GM21423 (cell line): ENCODE results near the gene GPX8.

Source experiments
- ATAC-seq: cut with Tn5 transposase; IDR thresholded peaks from one replicate; pipeline ENCODE4 v1.9.1; 2021; ENCODE audit warnings: mild to moderate bottlenecking, moderate library complexity; ENCODE audit not compliant: unreplicated experiment

Gene GPX8, protein sequence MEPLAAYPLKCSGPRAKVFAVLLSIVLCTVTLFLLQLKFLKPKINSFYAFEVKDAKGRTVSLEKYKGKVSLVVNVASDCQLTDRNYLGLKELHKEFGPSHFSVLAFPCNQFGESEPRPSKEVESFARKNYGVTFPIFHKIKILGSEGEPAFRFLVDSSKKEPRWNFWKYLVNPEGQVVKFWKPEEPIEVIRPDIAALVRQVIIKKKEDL

DNA sequence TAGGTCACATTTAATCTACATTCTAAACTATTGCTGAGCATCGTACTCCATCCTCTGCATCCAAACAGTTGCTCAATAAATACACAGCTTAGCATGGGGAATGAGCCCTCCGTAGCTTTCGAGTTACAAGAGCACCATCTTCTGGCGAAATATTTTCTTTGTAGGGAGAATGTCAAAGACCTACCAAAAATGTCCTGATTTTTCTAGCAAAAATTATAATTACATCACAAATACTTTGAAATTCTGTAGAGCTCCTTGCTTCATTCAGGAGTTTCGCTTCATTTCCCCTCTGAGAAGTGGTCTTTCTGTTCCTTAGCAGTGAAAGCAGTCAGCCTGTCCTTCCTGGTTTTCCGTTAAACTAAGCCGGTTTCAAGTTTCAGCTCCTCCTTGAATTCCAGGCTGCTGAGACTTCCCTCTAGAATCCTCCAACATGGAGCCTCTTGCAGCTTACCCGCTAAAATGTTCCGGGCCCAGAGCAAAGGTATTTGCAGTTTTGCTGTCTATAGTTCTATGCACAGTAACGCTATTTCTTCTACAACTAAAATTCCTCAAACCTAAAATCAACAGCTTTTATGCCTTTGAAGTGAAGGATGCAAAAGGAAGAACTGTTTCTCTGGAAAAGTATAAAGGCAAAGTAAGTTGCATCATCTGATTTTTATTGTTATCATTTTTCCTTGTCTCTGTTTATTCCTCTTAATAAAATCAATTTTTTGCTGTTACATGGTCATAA is at the start of gene GPX8:
GPX8 (plus strand) TSS at position 409 of the 730 bp plus-strand sequence; CDS start at position 431, 22 bp downstream.
- no peak for ATAC-seq

DNA sequence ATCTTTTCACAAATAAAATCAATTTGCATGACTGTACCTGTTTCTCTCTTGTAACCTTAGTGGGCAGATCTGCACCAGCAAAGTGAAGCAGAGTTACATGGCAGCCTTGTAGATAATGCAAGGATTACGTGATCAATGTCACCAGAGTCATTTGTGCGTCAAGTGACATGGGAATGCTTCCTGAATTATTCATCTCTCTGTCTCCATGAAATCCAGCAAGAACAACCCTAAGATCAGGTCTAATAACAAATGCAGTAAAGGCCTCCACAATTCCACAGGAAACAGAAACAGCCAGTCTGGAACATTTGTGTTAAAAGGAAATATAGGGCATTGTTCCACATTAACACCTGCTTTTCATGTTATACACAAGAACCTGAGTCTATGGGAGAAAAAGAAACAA is 49.8 kb upstream of the GPX8 start:
- no peak for ATAC-seq

DNA sequence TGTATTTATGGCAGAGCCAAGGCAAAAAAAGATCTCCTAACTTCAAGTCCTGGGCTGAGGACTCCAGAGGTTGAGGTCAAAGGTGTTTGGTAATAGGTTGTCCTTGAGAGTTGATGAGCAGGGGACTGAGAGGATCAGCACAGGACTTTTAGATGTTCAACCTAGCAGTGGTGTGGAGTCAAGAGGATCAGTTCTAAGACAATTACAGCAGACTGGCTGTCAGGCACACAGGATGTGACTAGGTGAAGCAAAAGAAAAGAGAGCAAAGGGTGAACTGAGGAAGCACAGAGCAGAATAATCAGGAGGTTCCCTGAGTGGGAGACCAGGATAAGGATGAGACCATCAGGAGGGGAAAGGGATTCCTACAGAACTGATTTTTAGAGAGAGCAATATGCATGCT is 46.6 kb upstream of the GPX8 start:
- ATAC-seq = no peak

DNA sequence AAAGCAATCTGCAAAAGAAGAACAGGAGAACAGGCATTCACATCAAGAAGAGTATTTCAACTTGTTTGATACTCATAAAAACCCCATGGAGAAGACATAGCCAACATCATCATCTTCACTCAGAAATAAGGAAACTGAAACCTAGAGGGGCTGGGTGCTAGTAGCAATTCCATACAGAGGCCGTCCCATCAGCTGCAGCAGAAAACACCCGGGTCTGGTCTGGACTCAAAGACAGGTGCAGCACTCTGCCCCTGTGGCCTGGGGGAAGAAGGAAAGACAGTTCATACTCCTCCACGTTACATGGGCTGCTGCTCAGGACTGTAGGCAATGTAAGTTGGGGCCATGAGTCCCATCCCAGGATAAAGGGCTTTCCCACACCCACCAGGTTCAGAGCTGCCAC is 45.9 kb upstream of the GPX8 start:
- ATAC-seq = no peak

DNA sequence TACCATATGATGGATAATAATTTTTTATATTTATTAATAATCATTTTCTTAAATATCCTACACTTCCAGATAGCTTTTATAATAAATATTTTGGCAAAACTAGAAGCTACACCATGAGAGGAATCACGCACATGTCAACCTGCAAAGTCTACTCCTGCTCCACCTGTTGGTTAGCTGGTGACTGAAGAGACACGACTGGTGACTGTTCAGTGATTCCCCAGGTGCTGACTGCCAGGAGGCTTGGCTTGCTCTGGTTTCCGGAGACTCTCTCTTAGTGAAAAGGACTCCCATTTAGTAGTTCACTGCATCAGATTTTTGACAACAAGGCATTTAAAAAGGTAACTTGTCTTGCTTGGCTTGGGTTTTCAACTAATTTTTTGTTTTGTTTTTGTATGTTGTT is 36.6 kb upstream of the GPX8 start:
- ATAC-seq = no peak

DNA sequence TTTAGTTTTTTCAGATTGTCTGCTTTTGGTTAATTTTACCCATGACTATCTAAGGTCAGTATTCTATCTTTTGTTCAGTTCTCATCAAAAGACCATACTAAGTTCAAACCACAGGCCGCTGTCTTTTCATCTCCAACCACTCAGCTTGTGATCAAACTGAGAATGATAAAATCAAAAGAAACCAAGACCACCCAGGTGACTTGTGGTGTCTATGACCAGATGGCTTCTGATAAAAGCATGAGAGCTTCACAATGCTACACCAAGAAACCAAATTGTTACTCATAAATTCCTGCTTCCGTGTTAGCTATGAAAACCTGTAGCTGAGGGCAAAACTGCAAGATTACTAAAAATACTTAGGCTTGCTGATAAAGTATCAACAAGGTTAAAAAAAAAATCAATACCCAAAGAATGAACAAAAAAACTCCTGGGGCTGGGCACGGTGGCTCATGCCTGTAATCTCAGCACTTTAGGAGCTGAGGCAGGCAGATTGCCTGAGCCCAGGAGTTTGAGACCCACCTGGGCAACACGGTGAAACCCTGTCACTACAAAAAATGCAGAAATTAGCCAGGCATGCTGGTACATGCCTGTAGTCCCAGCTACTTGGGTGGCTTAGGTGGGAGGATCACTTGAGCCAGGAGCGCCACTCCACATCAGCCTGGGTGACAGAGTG is 25.8 kb upstream of the GPX8 start:
- no peak for ATAC-seq

DNA sequence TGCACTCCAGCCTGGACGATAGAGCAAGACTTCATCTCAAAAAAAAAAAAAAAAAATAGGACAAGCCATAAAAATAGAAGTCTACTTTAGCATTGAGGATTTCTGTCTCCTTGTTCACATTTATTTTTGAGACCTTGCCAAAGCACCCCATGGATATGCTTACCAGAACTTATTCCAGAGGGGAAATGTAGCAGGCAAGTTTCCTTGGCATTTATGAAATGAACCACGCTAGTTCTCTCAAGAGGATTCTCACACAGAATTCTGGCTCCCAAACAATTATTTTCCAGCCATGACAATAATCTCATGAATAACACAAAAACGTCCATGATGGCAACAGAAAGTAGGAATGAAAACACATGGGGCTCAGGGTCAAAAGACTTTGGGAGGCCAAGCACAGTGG is 23.4 kb upstream of the GPX8 start:
- ATAC-seq = no peak

DNA sequence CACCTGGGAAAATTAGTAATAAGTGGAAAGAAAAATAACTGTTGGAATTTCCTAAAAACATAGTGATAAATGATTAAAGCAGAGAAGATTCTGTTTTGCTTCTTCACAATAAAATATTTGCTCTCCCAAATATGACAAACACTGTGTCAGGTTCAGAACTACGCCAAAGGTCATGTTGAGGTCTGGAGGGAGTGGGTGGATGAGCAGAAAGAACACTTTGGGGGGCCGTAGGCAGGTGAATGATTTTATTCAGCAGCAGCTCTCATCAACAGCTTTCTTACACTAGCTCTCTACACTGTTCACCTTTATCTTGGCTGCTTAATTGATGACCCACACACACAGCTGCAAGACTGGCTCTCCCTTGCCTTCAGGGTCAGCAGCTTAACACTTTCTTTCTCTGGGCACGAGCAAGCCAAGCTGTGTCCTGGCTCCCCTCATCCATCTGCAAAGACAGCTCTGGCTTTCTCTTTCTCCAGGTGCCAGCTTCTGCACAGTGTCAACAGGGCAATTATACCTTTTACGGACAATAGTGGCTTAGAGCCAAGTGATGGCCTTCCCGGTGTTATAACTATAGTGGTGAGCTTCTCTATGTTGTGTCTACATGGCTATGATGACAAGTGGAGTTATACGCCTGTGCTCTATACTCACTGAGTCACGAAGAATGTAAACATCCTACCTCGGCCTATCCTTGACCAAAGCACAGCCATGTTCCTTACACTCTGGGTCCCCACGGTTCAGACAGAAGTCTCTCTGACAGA is 18.9 kb upstream of the GPX8 start:
- ATAC-seq = no peak

DNA sequence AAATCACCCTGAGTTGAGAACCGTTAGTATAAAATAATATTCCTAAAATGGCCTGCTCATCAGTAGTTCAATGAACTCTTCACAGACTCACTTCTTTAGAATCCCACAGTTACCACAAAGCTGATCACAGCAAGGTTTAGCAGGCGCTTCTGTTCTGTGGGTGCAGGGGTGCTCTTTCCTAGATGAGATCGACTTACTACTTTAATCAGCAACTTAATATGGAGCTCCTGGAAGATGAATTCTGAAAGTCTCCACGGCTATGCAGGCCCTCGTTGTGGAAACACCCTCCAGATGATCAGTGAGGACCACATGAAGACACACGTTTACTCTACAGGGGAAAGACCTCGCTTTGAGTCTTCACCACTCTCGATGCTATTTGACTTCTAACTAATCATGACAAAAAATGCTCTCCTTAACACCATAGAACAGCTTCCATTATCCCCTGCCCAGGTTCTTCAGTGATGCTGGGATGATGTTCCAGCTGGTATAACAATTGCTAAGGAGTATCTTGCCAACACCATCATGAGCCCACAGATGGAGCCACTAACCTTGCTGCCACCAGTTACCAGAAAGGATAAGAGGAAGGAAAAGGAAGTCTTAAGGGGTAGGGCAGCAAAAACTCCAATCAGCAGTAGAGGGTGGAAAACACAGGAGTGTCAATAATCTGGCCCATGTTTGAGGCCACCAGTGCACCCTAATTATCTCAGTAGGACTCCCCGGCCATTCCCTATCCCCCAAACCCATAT is 17.9 kb upstream of the GPX8 start:
- ATAC-seq = no peak

DNA sequence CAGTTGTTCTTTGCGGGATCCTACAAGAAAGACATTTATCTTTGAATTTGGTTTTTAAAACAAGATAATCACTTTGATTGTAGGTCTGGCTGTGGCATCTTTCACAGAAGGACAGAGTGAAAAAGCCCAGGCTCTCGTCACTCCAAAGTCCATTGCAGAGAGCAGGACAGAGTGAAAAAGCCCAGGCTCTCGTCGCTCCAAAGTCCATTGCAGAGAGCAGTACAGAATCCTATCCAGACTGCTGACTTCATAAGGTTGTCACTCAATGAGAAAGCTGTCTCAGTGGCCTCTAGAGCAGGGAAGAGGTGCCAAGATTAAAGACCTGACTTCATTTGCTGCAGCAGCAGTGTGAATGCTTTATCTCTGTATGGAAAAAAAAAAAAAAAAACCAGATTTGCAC is 16.3 kb upstream of the GPX8 start:
- no peak for ATAC-seq

DNA sequence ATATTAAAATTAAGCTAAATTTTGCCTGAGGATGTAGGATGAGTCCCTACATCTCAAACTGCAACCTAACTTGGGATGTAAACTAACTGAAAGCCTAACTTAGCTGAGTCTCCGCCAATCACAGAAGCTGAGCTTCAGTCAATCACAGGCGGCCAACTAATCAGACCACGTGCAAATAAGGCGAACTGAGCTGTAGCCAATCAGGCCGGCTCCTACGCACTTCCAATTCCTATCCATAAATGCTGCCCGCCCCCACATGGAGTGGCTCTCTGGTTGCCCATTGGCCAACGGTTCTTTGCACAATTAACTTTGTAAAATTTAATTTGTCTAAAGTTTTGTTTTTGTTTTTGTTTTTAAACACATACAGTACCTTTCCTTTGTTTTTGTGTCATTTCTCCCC is 13.9 kb upstream of the GPX8 start:
- no peak for ATAC-seq

DNA sequence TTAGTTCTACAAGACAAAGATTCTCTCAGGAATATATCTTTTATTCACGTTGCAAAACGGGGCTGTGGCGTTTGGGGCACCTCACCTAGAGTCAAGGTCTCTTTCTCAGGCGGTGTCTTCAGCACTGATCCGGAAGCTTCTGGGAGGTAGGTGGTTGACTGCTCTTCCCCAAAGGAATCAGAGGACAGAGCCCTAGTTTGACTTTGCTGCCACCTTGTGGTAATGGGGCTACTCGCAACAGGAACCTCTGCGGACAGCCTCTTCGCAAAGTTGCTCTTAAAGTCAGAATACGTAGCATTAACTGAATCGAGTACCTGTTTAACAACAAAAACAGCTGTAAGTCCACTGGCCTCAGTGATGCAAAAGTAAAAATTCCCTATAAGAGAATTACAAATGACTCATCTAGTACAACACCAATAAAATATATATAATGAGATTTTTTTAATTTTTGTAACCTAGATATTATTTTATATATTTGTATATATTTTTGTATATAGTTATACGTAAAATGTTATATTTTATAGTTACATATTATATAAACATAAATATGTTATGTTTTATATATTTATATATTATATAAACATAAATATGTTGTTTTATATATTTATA is 13.3 kb upstream of the GPX8 start:
- peak; percentile 87 for ATAC-seq

DNA sequence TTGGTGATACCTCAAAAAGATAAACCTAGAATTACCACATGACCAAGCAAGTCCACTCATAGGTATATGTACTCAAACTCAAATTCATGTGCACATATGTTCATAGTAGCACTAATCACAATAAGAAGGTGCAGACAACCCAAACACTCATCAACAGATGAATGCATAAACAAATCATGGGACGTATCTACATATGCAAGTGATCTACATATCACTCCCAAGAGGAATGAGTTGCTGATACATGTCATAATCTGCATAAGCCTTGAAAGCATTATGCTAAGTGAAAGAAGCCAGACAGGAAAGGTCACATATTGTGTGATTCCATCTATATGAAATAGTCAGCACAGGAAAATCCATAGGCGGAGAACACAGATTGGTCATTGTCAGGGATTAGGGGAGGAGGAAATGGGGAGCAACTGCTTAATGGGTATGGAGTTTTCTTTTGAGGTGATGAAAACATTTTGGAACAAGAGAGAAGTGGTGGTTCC is 10.6 kb upstream of the GPX8 start:
- ATAC-seq = no peak

DNA sequence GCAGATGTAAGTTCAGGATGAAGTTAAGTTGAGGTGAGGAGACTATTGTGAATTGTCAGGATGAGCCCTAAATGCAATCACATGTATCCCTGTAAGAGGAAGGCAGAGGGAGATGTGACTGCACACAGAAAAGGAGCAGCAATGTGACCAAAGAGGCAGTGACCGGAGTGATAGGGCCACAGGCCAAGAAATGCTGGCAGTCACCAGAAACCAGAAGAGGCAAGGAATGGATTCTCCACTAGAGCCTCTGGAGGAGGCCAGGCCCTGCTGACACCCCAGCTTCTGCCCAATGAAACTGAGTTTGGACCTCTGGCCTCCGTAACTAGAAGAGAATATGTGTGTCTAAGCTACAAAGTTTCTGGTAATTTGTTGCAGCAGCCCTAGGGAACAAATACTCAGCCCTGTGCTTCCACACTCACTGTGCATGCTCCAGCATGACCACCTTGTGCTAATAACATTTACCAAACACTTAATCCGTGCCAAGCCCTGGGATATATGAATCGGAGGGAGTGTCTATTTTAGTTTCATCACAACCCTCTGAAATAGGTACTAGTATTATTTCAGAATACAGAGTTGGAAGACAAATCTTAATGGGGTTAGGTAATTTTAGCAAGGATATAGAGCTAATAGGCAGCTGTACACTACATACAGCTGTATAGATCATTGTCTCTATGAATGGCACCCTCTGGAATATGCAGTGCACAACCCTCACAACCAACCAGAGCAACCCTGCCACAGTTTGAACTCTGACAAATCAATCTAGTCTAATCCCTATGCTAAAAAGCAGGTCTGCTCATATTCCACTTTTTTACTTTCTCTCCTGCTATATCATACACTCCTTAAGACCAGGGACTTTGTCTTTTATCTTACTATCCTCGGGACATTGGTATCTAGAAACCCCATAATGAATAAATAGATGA is 7.8 kb upstream of the GPX8 start:
- no peak for ATAC-seq

DNA sequence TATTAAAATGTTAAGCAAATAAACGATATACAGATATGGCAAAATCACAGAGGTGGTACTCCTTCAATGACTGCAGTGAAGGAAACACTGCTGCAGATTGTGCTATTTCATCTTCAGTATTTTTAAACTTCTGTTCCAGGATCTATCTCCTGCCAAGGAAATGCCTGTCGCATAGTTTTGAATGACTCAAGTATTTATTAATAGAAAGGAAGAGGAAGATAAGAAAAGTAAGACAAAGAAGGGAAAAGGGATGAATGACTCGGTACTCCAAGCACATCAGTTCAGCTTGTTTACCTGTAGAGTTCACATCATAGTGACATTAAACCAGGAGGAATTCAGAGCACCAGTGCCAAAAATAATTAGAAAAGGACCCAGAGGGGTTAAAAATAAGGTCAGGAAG is 5.1 kb upstream of the GPX8 start:
- ATAC-seq = no peak

DNA sequence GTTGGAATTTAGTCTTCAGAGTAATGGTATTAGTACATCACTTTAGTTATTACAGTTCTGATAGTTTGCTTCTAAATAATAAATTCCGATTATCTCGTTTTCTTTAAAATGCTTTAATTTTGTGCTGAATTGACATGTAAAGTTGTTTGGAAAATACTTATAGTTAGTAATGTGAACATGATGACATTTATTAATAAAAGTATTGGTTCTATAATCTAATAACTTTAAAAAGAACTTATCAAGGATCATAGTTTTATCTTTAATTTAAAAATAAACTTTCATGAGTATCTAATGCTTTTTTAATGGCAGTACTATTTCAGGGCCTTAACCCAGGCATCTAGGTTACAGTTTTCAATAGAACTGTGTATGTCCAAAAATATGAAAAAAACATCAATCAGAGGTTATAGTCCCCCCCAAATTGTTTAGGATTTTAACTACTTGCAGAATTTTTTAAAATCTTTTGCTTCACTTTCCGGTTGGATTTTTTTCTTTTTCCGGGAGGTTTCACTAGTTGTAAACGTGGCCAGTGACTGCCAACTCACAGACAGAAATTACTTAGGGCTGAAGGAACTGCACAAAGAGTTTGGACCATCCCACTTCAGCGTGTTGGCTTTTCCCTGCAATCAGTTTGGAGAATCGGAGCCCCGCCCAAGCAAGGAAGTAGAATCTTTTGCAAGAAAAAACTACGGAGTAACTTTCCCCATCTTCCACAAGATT is 680 bp downstream of the GPX8 start:
- no peak for ATAC-seq

DNA sequence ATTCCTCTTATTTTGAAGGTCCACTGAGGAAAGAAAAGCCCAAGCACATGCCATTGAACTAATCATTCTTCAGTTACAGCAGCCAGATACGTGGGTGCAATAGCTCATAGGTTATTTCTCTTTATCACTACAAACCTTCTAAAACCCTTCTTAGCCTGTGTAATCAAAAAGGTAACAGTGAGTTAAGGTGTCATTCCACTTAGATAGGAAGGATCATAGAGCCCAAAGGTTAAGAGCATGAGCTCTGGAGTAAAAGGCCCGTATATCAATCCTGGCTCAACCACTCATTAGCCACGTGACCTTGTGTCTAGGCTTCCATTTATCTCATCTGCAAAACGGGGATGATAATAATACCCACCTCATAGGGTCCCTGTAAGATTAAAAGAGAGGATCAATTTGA is 2.7 kb downstream of the GPX8 start:
- ATAC-seq = no peak

DNA sequence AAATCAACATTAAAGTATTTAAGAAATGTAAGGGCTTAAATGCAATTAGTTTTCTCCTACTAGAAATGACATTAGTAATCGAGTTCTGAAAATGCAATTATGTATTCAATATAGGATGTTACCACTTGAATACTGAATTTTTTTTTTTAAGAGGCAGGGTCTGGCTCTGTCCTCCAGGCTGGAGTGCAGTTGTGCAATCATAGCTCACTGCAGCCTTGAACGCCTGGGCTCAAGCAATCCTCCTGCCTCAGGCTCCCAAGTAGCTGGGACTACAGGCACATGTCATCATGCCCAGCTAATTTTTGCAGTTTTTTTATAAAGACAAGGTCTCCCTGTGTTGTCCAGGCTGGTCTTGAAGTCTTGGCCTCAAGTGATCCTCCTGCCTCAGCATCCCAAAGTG is 11.5 kb downstream of the GPX8 start:
- ATAC-seq = no peak
